Amniotic epithelial cell (primary cell): Measurements from ENCODE around the gene RGS6.
A peak's percentile ranks its signal among the peaks of the same experiment; 100 is the strongest.

Experiments used
- DNase-seq: peaks from one replicate; pipeline ENCODE4 v3.0.0-alpha.2; 2010; ENCODE audit warnings: low read depth

The RGS6 gene

DNA sequence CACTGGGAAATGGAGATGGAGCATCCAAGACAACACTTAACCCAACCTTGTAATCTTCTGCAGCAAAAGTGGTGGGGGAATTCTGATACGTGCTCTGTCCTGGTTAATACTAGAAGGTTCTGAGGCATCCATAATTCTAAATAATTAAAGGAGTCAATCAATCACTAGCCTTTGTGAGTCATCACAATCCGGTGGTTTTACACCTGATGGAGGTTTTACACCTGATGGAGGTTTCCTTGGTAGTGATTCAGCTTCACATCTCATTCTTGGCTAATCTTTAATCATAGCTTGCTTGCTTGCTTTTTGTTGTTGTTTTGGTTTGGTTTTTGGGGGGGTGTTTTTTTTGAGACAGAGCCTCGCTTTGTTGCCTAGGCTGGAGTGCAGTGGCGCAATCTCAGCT, 618.3 kb downstream of the RGS6 start:
- DNase-seq: no peak

DNA sequence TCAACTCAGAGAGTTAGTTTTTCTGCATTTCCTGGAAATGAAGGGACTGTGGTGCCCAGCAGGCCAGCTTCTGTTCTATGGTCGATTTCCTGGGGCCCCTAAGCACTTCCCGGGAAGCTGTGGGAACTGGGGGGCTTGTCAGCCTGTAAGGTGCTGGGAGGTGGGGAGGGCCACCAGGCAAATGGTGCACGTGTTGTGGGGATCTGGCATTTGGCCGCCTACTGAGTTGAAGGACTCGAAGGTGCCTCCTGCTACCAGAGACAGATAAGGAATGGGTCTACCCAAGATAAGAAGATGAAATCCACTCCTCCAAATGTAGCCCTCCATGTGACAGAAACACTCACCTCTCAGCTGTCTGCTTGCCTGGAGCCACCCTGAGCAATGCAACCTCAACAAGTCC, 620.0 kb downstream of the RGS6 start:
- no peak for DNase-seq

DNA sequence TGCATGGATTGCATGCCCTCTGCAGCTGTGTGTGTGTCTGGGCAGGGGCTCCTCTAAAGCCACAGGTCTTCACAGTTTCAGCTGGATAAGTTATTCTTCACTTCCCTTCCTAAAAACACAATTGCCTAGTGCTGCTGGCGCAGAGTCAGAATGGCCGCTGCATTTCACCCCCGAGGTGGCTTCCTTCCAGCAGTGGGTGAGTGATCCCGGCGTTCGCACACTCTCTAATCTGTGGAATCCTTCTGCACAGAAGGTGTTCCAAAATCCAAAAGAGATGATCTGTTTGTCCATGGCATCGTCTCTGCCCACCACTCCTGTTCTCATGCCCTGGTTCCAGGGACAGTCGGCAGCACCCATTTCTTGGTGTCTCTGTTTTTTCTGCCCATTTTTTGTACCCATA, 620.9 kb downstream of the RGS6 start:
- DNase-seq: no peak

DNA sequence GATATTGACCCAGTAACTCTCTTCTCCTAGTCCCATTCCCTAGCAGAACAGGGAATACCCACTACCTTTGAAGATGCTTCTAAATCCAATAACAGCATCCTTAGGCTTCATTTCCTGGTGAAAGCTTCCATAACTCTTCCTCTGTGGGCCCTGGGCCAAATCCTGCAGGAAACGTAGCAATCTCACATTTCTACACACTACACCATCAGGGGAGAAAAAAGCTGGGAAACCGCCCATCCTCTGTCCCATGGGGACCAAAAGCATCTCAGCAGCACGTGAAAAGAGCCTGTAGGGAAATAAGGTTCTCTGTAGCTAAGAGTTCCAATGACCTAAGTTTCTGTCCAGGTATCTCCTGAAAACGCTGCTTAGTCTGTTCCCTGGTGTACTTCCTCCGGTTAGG, 621.4 kb downstream of the RGS6 start:
- DNase-seq: no peak

DNA sequence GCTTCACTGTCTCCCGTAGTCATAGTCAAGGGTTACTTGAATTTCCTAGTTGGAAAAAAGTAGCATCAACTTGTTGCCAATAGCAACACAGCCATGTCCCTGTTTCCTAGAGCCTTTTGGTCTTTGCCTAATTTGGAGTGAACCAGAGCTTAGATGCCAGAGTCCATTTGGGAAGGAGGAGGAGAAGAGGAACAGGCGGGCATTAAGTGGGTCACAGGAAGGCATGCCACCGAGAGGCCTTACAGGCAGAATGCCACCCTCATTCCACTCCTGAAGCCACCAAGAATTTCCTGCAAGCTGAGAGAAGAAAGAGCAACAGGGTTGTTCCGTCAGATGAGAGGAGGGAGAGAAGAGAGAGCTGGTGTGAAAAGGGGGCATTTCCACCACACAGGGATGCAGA, 622.2 kb downstream of the RGS6 start:
- no peak for DNase-seq

DNA sequence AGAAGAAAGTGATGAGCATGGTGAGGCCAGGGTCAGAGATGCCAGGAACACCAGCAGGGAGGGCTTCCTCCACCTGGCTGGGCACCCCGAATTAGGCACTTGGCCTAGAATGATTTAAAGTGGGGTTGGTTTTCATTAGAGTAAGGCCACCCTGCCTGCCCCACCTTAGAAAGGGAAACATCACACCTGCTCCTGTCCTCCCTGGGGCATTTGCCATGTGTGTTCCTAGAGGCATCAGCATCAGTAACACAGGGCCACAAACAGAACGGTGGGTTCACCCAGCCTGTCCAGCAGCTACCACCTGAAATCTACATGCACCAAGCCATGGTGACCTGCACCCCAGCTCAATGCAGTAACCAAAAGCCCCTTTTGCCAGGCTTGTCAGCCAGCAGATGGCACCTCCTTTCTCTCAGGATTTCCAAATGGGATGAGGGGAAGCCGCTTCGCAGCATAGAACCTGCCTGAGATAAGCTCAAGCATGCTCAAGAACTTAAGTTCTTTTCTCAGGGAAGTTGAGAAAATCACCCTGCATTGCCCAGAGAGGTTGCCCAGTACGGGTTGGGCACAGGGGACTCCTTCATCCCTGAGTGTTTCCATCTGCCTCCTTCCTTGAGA, 622.9 kb downstream of the RGS6 start:
- no peak for DNase-seq

DNA sequence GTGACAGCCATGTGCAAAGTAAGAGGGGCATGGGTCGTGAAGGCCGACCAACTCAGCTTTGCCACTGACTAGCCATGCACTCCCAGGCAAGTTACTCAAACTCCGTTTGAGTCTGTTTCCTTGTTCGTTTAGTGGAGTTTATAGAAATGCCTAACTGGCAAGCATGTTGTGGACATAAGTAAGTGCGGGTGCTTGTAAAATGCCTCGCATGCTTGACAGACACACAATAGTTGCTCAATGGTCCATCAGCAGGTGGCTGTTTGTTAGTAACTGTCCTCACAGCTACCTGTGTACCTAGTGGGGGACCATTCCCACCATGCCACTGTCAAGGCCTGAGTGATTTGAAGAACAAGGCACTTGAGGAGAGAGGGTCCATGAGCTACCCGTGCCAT, 623.4 kb downstream of the RGS6 start:
- no peak for DNase-seq

DNA sequence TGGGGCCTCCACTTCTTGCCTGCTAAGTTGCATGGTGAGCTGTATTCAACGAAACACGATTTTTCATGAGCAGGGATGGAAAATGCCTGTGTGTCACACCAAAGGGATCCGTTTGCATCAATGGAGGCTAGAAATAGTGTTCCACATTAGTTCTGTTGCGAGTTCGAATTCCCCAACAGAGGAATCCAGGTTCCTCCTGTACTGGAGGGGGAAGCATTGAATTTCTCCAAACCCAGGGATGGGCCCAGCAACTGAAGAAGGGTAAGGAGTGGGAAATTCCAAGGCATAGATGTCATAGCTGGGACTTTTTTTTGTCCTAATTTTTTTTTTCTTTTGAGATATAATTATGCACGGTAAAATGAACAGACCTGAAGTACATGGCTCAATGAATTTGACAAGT, 625.4 kb downstream of the RGS6 start:
- no peak for DNase-seq

DNA sequence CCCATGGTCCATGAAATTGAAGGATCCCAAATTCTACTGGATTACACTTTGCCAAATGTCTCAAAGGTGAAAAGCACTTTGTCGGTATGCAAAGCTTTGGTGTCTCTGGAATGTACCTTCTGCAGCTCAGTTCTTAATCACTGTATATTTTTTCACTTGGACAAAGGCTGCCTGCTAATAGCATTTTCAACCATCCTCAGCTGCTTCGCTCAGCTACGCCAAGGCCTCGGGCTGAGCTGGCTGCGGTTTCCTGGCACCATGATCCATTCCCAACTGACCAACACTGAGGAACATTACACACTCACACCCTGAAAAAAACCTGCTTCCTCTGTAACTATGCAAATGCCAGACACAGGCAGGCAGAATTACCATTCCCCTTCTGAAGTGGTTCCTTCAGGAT, 626.5 kb downstream of the RGS6 start:
- peak; percentile 59 for DNase-seq

DNA sequence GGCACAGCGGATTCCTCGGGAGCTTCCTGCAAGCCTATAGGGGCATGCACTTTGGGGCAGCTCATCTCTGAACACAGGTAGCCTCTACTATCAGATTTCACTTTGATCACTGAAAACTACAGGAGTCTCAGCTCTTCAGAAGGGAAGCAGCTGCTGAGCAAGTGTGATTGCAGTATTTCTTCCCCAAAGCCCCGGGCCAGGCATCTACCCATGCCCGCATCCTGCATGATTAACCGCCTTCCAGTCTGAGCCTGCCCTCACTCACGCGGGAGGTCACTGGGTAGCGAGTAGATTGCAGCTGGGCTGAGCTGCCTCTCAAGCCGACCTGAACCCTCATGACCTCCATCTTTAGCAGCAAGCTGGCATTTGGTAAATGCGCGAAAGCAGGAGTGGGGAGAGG, 627.0 kb downstream of the RGS6 start:
- DNase-seq: peak; percentile 24

DNA sequence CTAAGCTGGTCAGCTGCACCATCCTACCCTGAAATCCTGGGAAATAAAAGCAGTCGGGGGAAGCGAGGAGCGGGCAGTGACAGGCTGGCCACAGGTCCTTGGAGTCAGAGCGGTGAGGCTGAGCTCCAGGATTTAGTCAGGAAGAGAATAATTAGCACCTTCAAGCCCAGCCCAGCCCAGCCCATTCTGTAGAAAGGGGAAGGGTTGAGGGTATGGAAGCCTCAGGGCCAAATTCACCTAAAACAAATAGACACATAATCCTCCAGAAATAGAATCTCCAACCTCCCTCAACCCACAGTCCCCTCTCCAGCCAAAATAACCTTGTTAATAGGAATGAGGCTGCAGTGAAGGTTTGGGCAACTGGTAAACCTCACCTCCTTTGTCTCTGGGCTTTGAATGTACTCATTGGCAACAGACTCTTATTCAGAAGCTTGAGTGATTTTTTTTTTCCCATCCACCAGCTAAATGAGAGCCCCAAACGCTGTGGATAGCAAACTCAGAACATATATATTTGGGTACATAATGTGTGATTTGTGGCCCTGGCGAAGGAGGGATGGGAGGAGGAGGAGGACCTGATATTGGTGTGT, 627.5 kb downstream of the RGS6 start:
- DNase-seq: no peak

DNA sequence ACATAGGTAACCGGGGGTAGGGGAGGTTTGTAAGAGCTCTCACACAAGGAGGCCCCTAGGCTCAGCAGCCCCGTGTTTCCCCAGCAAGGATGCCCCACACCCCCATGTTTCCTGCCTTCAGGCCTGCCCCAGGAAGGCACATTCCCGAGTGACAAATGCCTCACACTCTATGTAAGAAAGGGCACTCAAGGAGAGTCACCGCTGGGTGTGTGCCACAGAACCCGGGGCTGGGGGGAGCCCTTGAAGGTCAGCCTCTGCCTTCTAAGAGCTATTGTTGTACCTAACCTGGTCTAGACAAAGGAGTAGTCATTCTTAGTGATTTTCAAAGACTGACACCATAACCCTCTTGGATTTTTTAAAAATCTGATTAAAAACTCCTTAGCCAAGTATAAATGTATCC, 628.1 kb downstream of the RGS6 start:
- DNase-seq: no peak

DNA sequence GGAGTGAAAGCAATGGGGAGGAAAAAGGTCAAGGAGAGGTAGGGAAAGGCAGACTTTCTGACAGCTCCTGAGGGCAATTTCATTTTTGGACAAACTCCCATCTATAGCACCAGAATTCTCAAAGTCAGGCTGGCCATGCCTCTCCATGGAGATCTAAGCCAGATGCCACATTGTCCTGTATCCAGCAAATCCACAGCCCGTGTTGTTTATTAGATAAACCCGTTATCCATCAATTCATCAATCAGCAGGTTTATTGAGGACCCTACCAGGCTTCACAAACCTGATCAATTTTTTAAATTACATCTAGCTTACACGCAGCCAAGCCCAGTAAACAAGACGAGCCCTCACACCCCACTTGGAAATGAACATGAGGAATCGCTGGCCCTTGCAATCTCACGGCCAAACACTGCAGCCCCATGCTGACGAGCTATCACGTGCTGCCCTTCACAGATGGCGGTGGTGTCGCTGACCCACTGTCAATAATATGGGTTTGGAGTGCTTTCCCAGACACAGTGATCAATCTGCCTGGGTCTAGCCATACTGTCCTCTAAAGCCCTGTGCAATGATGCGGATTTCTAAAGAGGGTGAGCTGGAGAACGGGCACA, 628.8 kb downstream of the RGS6 start:
- DNase-seq: no peak

DNA sequence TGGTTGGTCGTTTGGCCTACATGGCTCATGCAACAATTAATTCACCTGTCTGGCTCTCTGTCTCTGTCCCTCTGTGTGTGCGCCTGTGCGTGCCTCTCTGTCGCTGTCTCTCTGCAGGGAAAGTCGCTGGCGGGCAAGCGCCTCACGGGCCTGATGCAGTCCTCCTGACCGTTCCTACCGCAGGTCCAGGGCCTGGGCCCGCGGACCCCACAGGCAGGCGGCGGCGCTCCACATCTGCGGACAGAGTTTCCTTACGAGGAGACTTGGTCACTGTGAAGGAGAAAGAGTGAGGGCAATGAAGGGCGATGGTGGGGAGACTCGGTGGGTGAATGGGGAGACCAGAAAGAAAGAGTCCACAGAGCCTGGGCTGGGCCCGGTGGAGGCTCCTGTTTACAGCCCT, 630.1 kb downstream of the RGS6 start:
- no peak for DNase-seq

DNA sequence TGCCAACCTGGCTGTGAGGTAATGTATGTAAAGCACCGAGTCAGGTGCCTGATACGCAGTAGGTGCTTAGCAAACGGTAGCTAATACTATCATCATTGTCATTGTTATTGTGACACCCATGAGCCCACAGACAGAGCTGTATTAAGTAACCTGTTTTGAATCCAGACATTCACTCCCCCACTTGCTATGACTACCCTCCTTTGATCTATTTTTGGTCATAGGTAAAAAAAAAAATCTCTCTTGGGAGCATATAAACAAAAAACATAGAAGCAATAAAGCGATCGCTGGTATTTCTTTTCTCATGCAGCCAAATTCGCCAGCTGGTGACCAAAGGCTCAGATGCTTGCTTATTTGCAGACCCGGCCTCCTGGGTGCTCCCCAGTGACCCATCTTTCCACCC, 631.4 kb downstream of the RGS6 start:
- DNase-seq: no peak

DNA sequence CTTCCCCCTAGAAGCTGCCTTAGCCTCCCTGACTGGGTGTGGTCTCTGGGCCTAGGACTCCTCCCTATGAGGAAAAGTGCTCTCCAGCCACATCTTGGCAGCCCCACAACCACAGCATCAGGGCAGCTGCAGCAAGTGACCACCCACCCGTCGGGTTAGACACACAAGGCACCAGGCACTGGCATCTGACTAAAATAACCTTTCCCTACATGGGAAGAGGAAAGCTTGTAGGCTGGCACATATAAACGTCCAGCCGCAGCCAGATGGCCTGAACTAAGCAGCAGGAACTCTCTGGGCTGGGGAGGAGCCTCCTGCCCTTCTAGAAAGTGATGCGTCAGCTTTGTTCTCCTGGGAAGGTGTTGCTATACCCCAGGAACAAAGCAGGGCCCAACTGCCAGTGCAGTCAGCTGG, 632.9 kb downstream of the RGS6 start:
- no peak for DNase-seq

DNA sequence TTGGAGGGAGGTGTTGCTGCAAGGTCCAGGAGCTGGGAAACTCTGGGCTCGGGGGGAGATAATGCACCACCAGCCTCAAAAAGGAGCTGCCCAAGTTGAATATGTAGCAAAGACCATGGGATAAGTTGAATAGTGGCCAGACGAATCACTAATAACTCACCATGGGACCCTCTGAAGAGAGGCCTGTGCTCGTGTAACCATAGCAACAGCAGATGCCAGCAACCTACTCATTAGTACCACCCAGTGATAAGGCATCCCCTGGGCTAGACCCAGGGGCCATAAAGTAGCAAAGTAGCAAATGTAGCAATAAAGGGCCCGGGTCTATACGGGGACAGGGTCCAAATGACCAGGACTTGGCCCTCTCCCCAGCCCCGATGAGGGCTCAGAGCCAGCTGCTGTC, 633.7 kb downstream of the RGS6 start:
- no peak for DNase-seq

DNA sequence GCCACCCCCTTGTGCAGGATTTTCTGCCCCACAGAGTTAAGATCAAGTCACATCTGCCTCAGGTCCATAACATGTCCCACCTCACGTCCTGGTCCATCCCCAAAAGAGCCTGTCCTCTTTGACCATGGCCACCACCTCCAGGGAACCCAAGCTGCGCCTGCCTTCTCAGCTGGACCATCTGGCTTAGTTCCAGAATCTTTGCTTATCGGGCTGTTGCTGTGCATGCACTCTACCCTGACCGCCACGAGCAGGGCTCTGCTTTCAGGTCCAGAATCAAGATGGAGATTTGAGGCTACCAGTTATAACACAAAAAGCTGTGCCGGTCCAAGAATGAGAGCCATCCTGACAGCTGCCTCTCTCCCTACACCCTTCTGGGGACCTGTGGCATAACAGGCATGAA, 635.0 kb downstream of the RGS6 start:
- DNase-seq: no peak

DNA sequence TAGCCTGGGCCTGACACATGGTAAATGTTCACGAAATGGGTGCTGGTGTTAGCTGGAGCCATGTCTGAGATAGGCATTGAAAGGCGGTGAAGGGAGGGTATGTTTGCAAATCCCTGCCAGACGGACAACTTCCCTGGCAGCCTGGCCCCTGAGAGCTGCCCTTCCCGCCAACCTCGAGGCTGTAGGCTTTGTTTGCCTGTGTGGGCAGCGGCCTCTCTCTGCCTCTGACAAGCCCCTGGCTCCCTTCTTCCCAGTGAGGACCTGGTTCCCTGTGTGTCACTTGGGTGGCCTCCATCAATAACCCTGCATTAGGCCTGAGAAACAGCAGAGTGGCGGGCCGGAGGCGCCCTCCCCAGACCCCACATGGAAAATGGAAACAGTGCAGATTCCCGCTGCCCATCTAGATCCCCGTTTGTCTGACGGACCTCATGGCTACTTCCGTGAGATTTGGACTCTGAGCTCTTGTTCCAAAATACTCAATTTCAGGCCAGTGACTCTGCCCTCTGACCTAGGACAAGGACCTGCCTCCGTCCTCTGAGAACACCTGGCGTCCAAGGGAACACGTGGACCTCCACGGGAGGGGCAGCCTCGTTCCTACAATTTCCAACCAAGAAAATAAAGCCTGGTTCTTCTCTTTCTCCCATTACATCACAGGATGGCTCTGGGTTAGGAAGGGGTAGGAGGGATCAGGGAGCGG, 636.2 kb downstream of the RGS6 start:
- no peak for DNase-seq

DNA sequence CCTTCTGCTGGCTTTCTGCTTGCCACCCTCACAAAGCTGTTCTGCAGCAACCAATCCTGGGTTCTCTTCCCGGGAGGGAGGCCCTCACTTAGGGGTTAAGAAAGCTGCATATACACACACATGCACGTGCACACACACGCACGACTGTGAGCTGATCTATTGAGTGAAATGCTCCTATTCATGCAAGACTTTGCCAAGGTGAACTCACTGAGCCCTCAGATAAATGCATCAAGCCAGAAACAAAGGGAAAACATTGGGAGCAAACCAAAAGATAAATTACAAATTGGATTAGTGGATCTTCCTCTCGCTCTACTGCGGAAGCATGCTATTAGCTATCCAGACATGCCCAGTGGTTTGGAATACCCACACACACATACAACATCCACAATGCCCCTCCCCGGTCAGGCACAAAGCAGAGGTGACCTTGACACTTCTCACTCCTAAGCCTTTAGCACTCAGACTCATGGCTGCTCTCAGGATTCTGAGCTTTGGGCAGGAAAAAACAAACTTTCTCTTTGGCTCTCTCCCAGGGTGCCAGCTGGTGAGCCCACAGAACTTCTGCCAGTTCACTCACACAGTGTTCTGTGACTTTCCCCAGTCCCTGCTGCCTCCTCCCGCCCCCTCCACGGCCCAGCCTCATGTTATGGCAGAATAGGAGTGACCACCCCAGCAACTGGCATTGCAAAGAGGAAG, 641.6 kb downstream of the RGS6 start:
- no peak for DNase-seq

DNA sequence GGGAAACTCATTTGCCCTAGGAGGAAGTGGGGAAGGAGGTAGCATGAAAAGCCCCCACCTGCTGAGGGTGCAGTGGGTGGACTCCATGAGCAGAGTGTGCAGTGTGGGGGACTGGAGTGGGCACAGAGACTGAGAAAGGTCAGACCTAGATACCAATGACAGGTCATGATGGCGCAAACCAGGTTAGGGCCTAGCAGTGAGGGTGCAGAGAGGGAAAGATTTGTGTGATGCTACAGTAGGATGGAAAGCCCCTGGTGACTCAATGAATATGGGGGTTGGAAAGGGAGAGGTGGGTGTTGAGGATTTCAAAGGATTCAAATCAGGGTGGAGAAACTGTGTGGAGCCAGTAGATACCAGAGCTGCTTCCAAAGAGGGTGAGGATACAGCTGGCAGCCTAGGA, 642.5 kb downstream of the RGS6 start:
- DNase-seq: no peak

DNA sequence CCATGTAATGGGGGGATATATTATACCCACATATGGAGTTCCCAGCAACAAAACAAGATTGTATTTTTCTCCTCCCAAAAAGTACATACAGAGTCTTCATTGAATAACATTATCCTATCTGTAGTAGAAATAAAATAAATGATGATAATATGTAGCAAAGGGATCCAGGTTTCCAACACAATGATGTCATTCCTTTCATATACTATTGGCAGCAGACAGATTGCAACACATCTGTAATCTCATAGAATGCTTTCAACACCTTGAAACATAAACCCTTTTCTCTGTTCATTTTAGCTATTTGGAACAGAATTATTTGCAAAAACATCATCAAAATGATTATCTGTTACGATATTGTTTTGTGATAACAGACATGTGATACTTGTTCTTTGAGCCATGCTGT, 644.0 kb downstream of the RGS6 start:
- DNase-seq: peak; percentile 28

DNA sequence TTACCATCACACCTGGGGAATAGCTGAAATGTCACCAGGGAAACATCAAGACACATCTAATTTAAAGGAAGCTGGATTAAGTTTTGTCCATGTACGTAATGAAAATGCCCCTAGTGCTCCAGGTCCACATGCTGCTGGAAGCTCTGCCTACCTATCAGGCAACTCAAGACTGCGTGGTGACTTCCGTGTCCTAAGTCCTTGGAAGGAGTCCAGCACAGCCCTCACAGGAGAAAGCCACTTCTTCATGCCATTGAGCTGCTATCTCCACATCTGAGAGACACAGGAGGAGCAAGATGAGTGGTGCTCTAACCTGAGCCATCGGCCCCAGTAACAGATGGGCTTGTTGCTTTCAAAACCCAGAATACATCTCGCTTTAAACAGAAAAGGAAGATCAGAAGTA, 645.3 kb downstream of the RGS6 start:
- no peak for DNase-seq
